Neural cell (in vitro differentiated cells): ENCODE results near the gene CCL1.

Experiments used
- CTCF ChIP-seq: fragments of 450-650 bp; IDR thresholded peaks from 2 replicates; pipeline ENCODE4 v1.5.1; 2014; ENCODE audit warnings: antibody characterized with exemption, mild to moderate bottlenecking, moderate library complexity; ENCODE audit not compliant: poor library complexity, severe bottlenecking
- EP300 ChIP-seq: fragments of 450-650 bp; conservative IDR thresholded peaks from 2 replicates; pipeline ENCODE4 v1.6.1; 2014; ENCODE audit warnings: antibody characterized with exemption, mild to moderate bottlenecking, moderate library complexity; ENCODE audit not compliant: poor library complexity, severe bottlenecking
- EZH2 ChIP-seq: fragments of 200-600, 300-800 bp; shearing (Covaris generic), sonication (generic); IDR thresholded peaks from 2 replicates; pipeline ENCODE4 v1.6.1; 2014; ENCODE audit warnings: antibody characterized with exemption, low read length, borderline replicate concordance, mild to moderate bottlenecking; ENCODE audit not compliant: insufficient read depth, poor library complexity, severe bottlenecking
- MXI1 ChIP-seq: fragments of 450-650 bp; conservative IDR thresholded peaks from 2 replicates; pipeline ENCODE4 v1.6.1; 2014; ENCODE audit warnings: antibody characterized with exemption, mild to moderate bottlenecking; ENCODE audit not compliant: poor library complexity, severe bottlenecking
- POLR2AphosphoS5 ChIP-seq: IDR thresholded peaks from 2 replicates; pipeline ENCODE4 v1.6.1; 2012
- RAD21 ChIP-seq: fragments of 450-650 bp; conservative IDR thresholded peaks from 2 replicates; pipeline ENCODE4 v1.6.1; 2014; ENCODE audit warnings: antibody characterized with exemption, mild to moderate bottlenecking, moderate library complexity
- REST ChIP-seq: IDR thresholded peaks from 2 replicates; pipeline ENCODE4 v1.6.1; 2012; ENCODE audit warnings: borderline replicate concordance
- SMC3 ChIP-seq: fragments of 450-650 bp; conservative IDR thresholded peaks from 2 replicates; pipeline ENCODE4 v1.6.1; 2014; ENCODE audit warnings: antibody characterized with exemption, mild to moderate bottlenecking, moderate library complexity; ENCODE audit not compliant: poor library complexity
- TAF1 ChIP-seq: IDR thresholded peaks from 2 replicates; pipeline ENCODE4 v1.6.1; 2012; ENCODE audit warnings: low read depth

GRCh38 chr17:34351096-34351495 lies 11.9 kb downstream of the CCL1 start:
- TF ChIP-seq EZH2 (no peak), CTCF (no peak), MXI1 (no peak), POLR2AphosphoS5 (no peak), SMC3 (no peak), RAD21 (no peak), EP300 (no peak), TAF1 (no peak), REST (no peak)
